PFSK-1 (cell line): Measurements from ENCODE around the gene GIMAP2.

Source experiments
- FOXP2 ChIP-seq: optimal IDR thresholded peaks from 2 replicates; pipeline ENCODE3; 2011; ENCODE audit warnings: borderline replicate concordance, control low read depth, inconsistent platforms; ENCODE audit not compliant: insufficient read depth; ENCODE audit errors: extremely low read length, extremely low read depth
- POLR2AphosphoS5 ChIP-seq: IDR thresholded peaks from 2 replicates; pipeline ENCODE4 v1.6.1; 2012; ENCODE audit warnings: low read depth, mild to moderate bottlenecking, control low read depth, low read length, moderate library complexity
- REST ChIP-seq, 2 experiments: IDR thresholded peaks; 2 replicates each; pipeline versions ENCODE4 v1.6.1 to v1.8.0; 2011 to 2012; ENCODE audit warnings: low read depth in 2 of 2, low read length in 2 of 2, control low read depth in 1 of 2, inconsistent platforms in 1 of 2, mild to moderate bottlenecking in 1 of 2, moderate library complexity in 1 of 2; ENCODE audit not compliant: insufficient read depth in 1 of 2
- SIN3A ChIP-seq: IDR thresholded peaks from 2 replicates; pipeline ENCODE4 v1.6.1; 2012; ENCODE audit warnings: mild to moderate bottlenecking, low read length, moderate library complexity, borderline replicate concordance; ENCODE audit not compliant: insufficient read depth
- TAF1 ChIP-seq: IDR thresholded peaks from 2 replicates; pipeline ENCODE4 v1.6.1; 2012; ENCODE audit warnings: low read length, control low read depth, borderline replicate concordance; ENCODE audit not compliant: insufficient read depth

GRCh38 chr7:150649080-150649385 lies 36.5 kb upstream of the GIMAP2 start:
- TF ChIP-seq REST (IDR thresholded peaks at IDR 0.05; ENCODE audit: insufficient read depth in 1 of 2, low read depth in 2 of 2, low read length in 2 of 2) (no peak), TAF1 (no peak), POLR2AphosphoS5 (no peak), SIN3A (no peak), FOXP2 (no peak)
